HUES64 (cell line): ENCODE data around the gene NR3C2.

ENCODE experiments used
- H3K27ac ChIP-seq: 2 replicates; pipeline ENCODE4 v1.7.0; 2013; ENCODE audit warnings: low read depth, low read length, inconsistent platforms
- H3K27me3 ChIP-seq: 2 replicates; pipeline ENCODE4 v1.6.1; 2013; ENCODE audit warnings: mild to moderate bottlenecking, low read length; ENCODE audit not compliant: insufficient read depth
- H3K36me3 ChIP-seq: 2 replicates; pipeline ENCODE4 v1.6.1; 2013; ENCODE audit warnings: mild to moderate bottlenecking, low read length; ENCODE audit not compliant: insufficient read depth
- H3K4me1 ChIP-seq: 2 replicates; pipeline ENCODE4 v1.6.1; 2013; ENCODE audit warnings: mild to moderate bottlenecking, low read length, moderate library complexity; ENCODE audit not compliant: insufficient read depth
- H3K4me3 ChIP-seq: 2 replicates; pipeline ENCODE4 v1.5.1; 2013; ENCODE audit warnings: mild to moderate bottlenecking, low read length, moderate library complexity
- H3K9ac ChIP-seq: 2 replicates; pipeline ENCODE4 v1.6.1; 2013; ENCODE audit warnings: mild to moderate bottlenecking, low read depth, low read length
- H3K9me3 ChIP-seq: 2 replicates; pipeline ENCODE4 v1.6.1; 2013; ENCODE audit warnings: low read depth, low read length; ENCODE audit not compliant: insufficient read depth
- WGBS: fragments of 150-250, 120-280 bp; methylation state at CpG from one replicate; pipeline ENCODE4 v1.1.7; 2013; ENCODE audit warnings: missing lambda C conversion rate; 5-methylcytosine and 5-hydroxymethylcytosine counted together

Gene NR3C2

DNA sequence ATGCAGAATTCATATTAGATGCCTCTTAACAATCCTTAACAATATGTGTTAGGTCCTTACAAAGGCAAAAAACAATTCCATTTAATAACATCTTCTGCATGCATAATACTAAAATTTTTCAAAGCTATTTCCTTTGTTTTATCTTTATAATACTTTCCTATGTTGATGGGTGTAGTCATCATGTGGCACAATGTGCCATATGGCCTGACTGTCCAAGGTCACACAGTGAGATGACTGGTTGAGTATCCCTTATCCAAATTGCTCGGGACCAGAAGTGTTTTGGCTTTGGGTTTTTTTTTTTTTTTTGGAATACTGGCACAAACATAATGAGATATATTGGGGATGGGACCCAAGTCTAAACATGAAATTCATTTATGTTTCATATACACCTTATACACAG lies 77.7 kb downstream of the NR3C2 start:
- H3K4me3 ChIP-seq = no peak overlapping the region
- 88% methylated on average over 1 of the region's 1 CpG for WGBS
- no peak overlapping the region for H3K9ac ChIP-seq
- no peak overlapping the region for H3K27ac ChIP-seq
- no peaks in the 10 kb centered on the region for H3K36me3 ChIP-seq
- H3K27me3 ChIP-seq = no peaks in the 10 kb centered on the region
- H3K4me1 ChIP-seq = no peaks in the 10 kb centered on the region
- no peaks in the 10 kb centered on the region for H3K9me3 ChIP-seq

DNA sequence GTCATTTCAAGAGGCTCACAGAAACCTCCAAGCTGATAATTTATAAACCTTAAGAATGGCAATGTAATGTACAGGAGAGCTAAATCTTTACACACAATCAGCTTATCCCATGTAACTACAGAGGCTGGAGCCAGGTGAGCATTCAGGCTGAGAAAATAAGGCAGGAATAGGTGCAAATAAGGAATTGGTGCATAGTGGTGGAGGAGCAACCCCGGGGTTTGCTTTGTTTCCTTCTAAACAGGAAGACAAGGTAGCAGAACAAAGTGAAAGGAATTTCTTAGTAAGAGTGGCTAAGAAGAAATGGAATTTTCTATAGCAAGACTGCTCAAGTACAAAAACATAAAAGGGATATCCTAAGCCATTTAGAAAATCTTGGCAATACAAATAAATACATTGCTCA lies 82.4 kb downstream of the NR3C2 start:
- Histone ChIP-seq H3K4me3 (no peak overlapping the region), H3K9me3 (no peaks in the 10 kb centered on the region), H3K4me1 (no peaks in the 10 kb centered on the region), H3K9ac (no peak overlapping the region), H3K36me3 (no peaks in the 10 kb centered on the region), H3K27ac (no peak overlapping the region), H3K27me3 (no peaks in the 10 kb centered on the region)
- 74% methylated on average over 1 of the region's 1 CpG for WGBS

DNA sequence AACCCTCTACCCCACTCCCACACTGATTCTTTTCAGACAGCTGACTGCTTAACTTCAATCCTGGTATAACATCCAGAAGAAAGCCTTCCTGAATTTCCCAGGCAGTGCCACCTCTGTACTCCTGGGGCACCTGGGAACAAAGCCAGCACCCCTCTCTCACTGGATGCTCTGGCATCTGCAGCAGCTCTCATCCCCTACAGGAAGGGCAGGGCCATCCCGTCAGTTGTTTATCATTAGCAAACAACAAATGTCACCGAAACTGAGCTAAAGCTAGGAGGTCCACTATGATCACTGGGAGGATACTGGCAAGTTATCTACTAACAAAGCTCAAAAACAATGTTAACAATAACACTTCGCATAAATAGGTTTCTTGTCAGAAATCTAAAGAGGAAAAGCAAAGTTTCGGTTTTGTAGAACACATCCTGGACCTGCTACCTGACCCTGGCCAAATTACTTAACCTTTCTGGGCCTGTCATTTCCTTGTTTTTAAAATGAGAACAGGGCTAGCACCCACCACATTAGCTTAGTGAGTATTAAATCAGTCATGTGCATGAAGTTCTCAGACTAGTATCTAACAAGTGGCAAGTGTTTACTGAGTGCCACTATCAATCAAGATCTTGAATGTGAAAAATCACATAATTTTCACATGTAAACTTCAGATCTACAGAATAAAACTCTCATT lies 86.6 kb downstream of the NR3C2 start:
- Histone ChIP-seq H3K27ac (no peak overlapping the region), H3K4me1 (no peaks in the 10 kb centered on the region), H3K4me3 (no peak overlapping the region), H3K9ac (no peak overlapping the region), H3K9me3 (no peaks in the 10 kb centered on the region), H3K27me3 (no peaks in the 10 kb centered on the region), H3K36me3 (no peaks in the 10 kb centered on the region)
- WGBS = 80% methylated on average over 4 of the region's 4 CpGs

DNA sequence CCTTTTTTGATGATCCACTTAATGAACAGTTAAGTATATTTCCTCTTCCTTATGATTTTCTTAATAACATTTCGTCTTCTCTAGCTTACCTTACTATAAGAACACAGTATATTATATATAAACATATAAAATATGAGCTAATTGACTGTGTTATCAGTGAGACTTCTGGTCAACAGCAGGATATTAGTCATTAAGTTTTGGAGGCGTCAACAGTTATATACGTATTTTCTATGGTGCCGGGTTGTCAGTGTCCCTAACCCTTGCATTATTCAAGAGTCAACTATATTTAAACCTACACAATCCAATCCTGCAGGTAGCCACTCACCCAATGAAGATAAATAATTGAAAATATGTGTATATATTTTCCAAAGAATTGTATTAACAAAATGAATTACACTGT lies 88.0 kb downstream of the NR3C2 start:
- no peaks in the 10 kb centered on the region for H3K36me3 ChIP-seq
- H3K27ac ChIP-seq = no peak overlapping the region
- H3K9me3 ChIP-seq = no peaks in the 10 kb centered on the region
- H3K4me3 ChIP-seq = no peak overlapping the region
- WGBS = 94% methylated on average over 3 of the region's 4 CpGs
- no peak overlapping the region for H3K9ac ChIP-seq
- no peaks in the 10 kb centered on the region for H3K27me3 ChIP-seq
- no peaks in the 10 kb centered on the region for H3K4me1 ChIP-seq

DNA sequence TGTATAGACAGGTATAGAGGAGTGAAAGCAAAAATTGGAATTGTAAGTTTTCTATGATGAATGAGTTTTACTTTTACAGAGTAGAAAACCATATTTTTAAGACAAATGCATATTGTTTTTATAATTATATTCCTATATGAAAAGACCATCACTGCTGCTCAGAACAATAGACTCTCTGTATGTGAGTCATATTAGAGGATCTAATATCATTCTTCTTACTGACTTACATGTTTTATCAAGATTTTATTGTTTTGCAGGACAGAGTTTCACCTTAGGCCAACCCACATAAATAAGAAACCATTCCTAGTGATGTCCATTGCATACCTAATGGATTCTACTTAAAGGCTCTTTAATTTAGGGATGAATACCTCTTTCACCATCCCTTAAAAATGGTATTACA lies 88.6 kb downstream of the NR3C2 start:
- H3K9ac ChIP-seq = no peak overlapping the region

DNA sequence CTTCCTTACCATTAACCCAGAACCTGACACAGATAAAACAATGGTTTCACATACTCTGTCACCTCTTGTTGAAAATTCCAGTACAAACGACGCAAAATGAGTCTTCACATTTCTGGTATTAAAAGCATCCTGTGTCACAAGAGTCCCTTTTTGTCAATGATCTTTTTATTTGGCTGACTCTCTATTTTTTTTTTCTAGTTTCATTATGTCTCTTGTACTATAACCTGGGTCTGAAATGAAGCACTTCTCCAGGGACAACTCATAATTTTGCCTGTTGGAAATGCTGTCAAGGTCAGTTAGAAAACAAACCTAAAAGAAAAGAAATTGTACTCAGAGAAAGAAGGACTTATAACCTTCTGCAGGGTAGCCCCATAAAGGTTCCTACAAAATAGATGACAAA lies 93.1 kb downstream of the NR3C2 start:
- Histone ChIP-seq H3K9me3 (no peaks in the 10 kb centered on the region), H3K4me1 (peaks cover 2% of the 10 kb centered on the region; the same call in 1 of the 2 replicates), H3K27me3 (no peaks in the 10 kb centered on the region), H3K27ac (no peak overlapping the region), H3K36me3 (no peaks in the 10 kb centered on the region), H3K4me3 (no peak overlapping the region), H3K9ac (no peak overlapping the region)
- WGBS = 97% methylated on average over 2 of the region's 2 CpGs

More for the DNA sequence above, 88.6 kb downstream of the NR3C2 start:
- Histone ChIP-seq H3K9me3 (no peaks in the 10 kb centered on the region), H3K36me3 (no peaks in the 10 kb centered on the region), H3K4me3 (no peak overlapping the region), H3K27ac (no peak overlapping the region), H3K27me3 (no peaks in the 10 kb centered on the region), H3K4me1 (no peaks in the 10 kb centered on the region)

DNA sequence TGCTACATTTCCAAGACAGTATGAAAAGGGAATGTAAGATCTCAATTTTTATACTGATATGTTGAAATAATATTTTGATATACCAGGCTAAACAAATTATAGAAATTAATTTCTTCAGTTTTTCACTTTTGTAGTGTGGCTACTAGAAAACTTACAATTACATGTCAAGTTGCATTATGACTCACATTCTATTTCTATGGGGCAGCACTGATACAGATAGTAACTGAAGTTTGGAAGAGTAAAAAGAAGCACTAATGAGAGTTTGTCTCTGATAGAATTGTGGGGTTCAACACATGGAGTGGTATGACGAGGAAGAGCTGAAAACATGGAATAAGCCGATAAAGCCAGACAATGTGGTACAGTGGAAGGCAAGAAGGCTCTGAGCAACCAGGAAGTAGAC lies 95.6 kb downstream of the NR3C2 start:
- H3K4me1 ChIP-seq = peaks cover 6% of the 10 kb centered on the region
- no peaks in the 10 kb centered on the region for H3K36me3 ChIP-seq
- no peaks in the 10 kb centered on the region for H3K9me3 ChIP-seq
- 93% methylated on average over 2 of the region's 2 CpGs for WGBS
- no peak overlapping the region for H3K4me3 ChIP-seq
- no peaks in the 10 kb centered on the region for H3K27me3 ChIP-seq
- no peak overlapping the region for H3K27ac ChIP-seq
- H3K9ac ChIP-seq = no peak overlapping the region

DNA sequence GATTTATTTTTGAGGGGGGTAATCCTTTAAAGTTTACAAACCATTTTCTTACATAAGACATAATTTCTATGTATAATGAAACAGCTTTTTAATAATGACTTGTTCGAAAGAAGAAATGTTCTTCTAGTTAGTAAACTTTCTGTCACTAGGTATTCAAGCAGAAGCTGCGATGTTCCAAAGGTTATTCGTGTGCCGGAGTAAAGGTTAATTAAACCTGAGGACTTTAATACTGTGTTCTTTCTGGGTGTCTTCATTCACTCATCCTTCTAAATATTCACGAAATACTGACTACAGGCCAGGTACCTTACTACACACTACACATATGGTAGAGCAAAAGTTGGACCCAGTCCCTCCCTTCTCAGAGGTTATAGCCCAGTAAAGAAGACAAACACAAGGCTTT lies 96.7 kb downstream of the NR3C2 start:
- Histone ChIP-seq H3K9ac (no peak overlapping the region), H3K9me3 (no peaks in the 10 kb centered on the region), H3K4me1 (peaks cover 6% of the 10 kb centered on the region), H3K4me3 (no peak overlapping the region), H3K27me3 (no peaks in the 10 kb centered on the region), H3K36me3 (no peaks in the 10 kb centered on the region), H3K27ac (no peak overlapping the region)
- 92% methylated on average over 4 of the region's 5 CpGs for WGBS

DNA sequence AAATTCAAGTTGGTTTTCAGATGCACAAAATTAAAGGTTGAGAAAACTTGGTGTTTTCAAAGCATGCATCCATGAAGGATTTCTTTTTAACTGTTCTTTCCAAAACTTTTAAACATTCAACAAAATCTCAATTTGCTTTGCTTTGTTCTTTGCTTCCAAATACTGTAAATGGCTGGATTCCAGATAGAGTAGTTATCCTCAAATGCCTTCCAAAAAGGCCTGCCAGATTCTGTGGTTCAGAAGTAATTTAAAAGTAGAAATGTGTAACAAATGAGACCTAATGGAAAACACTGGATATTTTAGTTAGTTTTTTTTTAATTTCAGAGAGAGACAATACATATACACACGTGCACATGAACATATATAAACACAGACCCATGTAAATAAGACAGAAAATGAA lies 97.3 kb downstream of the NR3C2 start:
- H3K4me3 ChIP-seq = no peak overlapping the region
- no CpG with 5 or more reads among the region's 1 CpG for WGBS
- H3K36me3 ChIP-seq = no peaks in the 10 kb centered on the region
- no peak overlapping the region for H3K27ac ChIP-seq
- H3K9me3 ChIP-seq = no peaks in the 10 kb centered on the region
- H3K9ac ChIP-seq = no peak overlapping the region
- H3K4me1 ChIP-seq = peaks cover 6% of the 10 kb centered on the region
- H3K27me3 ChIP-seq = no peaks in the 10 kb centered on the region

DNA sequence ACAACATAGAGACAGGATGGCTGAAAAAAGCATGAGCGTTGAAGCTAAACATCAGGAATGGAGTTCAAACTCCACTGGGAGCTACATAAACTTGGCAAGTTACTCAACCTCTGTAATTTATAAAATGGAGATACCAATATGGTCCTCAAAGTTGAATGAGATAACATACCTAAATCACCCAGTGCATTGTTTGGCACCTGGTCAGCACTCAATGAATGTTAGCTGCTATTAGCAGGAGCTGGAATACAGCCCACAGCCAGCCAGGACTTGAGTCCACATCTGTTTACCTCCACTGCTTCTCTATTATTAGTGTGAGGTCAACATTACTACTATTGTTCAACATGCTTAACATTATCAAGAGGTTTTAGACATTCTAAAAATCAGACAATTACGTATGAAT lies 97.9 kb downstream of the NR3C2 start:
- no peak overlapping the region for H3K27ac ChIP-seq
- 93% methylated on average over 2 of the region's 2 CpGs for WGBS
- H3K4me1 ChIP-seq = peaks cover 6% of the 10 kb centered on the region
- H3K36me3 ChIP-seq = no peaks in the 10 kb centered on the region
- no peak overlapping the region for H3K4me3 ChIP-seq
- no peaks in the 10 kb centered on the region for H3K27me3 ChIP-seq
- no peaks in the 10 kb centered on the region for H3K9me3 ChIP-seq
- H3K9ac ChIP-seq = no peak overlapping the region

DNA sequence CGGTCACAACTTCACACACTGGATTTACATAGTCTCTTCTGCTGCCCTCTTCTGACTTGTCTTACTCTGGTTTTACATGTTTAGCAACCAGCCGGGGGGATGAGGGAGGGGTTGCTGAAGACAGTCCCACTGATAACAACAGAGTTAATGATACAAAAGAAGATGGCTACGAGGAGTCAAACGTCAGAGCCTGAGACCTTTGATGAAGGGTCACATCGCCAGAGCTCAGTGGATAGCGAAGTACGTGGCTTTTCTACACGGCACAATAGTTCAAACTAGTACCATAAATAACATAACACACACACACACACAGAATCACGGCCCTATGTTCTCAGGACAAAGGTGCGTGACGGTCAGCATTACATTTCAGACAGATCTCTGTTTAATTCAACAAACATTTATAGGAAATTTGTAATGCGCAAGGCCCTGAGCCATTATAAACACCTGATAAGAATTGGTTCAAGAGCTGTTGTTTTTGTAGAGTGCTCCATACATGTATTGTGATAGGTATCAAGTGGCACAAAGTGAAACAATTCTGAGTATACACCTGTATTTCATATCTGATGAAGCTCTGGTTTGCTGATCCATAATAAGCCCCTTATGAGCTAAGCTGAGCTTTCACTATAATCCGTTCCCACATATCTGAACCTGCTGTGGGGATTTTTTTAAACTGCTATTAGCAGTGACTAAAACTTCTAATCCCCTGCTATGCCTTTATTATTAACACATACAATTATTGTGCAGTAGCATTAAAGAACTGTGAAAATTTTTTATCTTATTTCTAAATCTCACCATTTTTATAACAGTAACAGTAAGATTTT lies 100.0 kb downstream of the NR3C2 start:
- Histone ChIP-seq H3K4me3 (no peak overlapping the region), H3K9ac (no peak overlapping the region), H3K27ac (no peak overlapping the region), H3K36me3 (no peaks in the 10 kb centered on the region), H3K9me3 (no peaks in the 10 kb centered on the region), H3K27me3 (no peaks in the 10 kb centered on the region), H3K4me1 (peaks cover 6% of the 10 kb centered on the region)
- 87% methylated on average over 13 of the region's 13 CpGs for WGBS
